K562 (cell line): ENCODE results near the gene P3H4. TPM values are rescaled to one million over a fixed set of nuclear protein-coding genes. Genes with fewer than 3 reads are reported as not detected.

Source experiments
- CEBPG ChIP-seq, 3 experiments: fragments of 200-800 bp in 1 of 3; sonication (Bioruptor generic) in 1 of 3; sonication (generic) in 1 of 3; formaldehyde crosslinking in 1 of 3; IDR thresholded peaks in 2 of 3; conservative IDR thresholded peaks in 1 of 3; 2 replicates each; pipeline versions ENCODE4 v1.6.1 to v1.8.0; 2016 to 2022; ENCODE audit warnings: missing compliant biosample characterization in 2 of 3, missing genetic modification characterization in 2 of 3, mild to moderate bottlenecking in 1 of 3, missing genetic modification reagents in 1 of 3
- DMBX1 ChIP-seq: fragments of 250-450 bp; sonication (Bioruptor Pico); IDR thresholded peaks from 2 replicates; pipeline ENCODE4 v1.8.0; 2022; ENCODE audit warnings: inconsistent platforms, mild to moderate bottlenecking, moderate library complexity, borderline replicate concordance
- HDAC3 ChIP-seq: fragments of 450-650 bp; IDR thresholded peaks from 2 replicates; pipeline ENCODE4 v1.6.1; 2018; ENCODE audit warnings: borderline replicate concordance, mild to moderate bottlenecking, moderate library complexity; ENCODE audit not compliant: partially characterized antibody
- MED1 ChIP-seq: sonication (generic); formaldehyde crosslinking; IDR thresholded peaks from 2 replicates; pipeline ENCODE4 v1.8.1; 2023; ENCODE audit warnings: missing genetic modification reagents, borderline replicate concordance
- NFRKB ChIP-seq: fragments of 450-650 bp; IDR thresholded peaks from 2 replicates; pipeline ENCODE4 v1.6.1; 2016; ENCODE audit warnings: low read depth
- NR3C1 ChIP-seq: sonication (generic); formaldehyde crosslinking; IDR thresholded peaks from 2 replicates; pipeline ENCODE4 v1.8.1; 2022; ENCODE audit warnings: missing genetic modification reagents
- PHF20 ChIP-seq: fragments of 450-650 bp; IDR thresholded peaks from 2 replicates; pipeline ENCODE4 v1.6.1; 2018; ENCODE audit not compliant: partially characterized antibody
- POLR2A ChIP-seq: fragments of 450-650 bp; conservative IDR thresholded peaks from 2 replicates; pipeline ENCODE4 v1.6.1; 2016
- RB1 ChIP-seq: fragments of 450-650 bp; IDR thresholded peaks from 2 replicates; pipeline ENCODE4 v1.6.1; 2017; ENCODE audit warnings: low read depth, mild to moderate bottlenecking
- SMC3 ChIP-seq: conservative IDR thresholded peaks from 2 replicates; pipeline ENCODE4 v1.6.1; 2011; ENCODE audit warnings: low read depth, low read length, improper control_type of control experiment; ENCODE audit not compliant: insufficient read depth
- THAP12 ChIP-seq: fragments of 250-450 bp; sonication (Bioruptor Pico); IDR thresholded peaks from 2 replicates; pipeline ENCODE4 v1.9.0; 2021; ENCODE audit warnings: mild to moderate bottlenecking, inconsistent platforms
- ZNF316 ChIP-seq: fragments of 450-650 bp; IDR thresholded peaks from 2 replicates; pipeline ENCODE4 v1.6.1; 2016
- polyA plus RNA-seq, 8 experiments: library from polyadenylated mRNA; depleted of rRNA in 4 of 8; stranded (reverse) in 5 of 8; unstranded in 3 of 8; fragments of >200 nt; fragmentation: Nextera tagmentation in 2 of 8; fragmentation: Illumina TruSeq in 1 of 8; extraction: Ambion mirVana in 2 of 8; extraction: Trizol in 1 of 8; gene quantifications; 2 replicates each; pipeline versions ENCODE4 v1.2.1 to v1.2.3, GENCODE V29; 2011 to 2014; ENCODE audit warnings: inconsistent platforms in 1 of 8, missing spikeins in 1 of 8
- total RNA-seq, 7 experiments: library from RNA; depleted of rRNA in 6 of 7; stranded (reverse); fragments of >200 nt in 6 of 7; fragmentation: Illumina TruSeq in 2 of 7; extraction: Trizol in 2 of 7; gene quantifications; 2 replicates each; pipeline versions ENCODE4 v1.2.1 to v1.2.3, GENCODE V29; 2011 to 2021; ENCODE audit warnings: low replicate concordance in 1 of 7
- TF ChIP-seq, protein P1 (sequence below): fragments of 450-650 bp; formaldehyde crosslinking; IDR thresholded peaks from 2 replicates; pipeline ENCODE4 v1.4.0; 2020; ENCODE audit warnings: mild to moderate bottlenecking, moderate library complexity
- TF ChIP-seq, protein P2 (sequence below): fragments of 450-650 bp; IDR thresholded peaks from 2 replicates; pipeline ENCODE4 v1.6.1; 2018; ENCODE audit not compliant: partially characterized antibody
- TF ChIP-seq, protein P3 (sequence below): fragments of 150-350 bp; IDR thresholded peaks from 2 replicates; pipeline ENCODE4 v1.6.1; 2014; ENCODE audit warnings: low read depth, mild to moderate bottlenecking, low read length, borderline replicate concordance

Gene P3H4
- total and polyA plus RNA-seq, 9 of the 15 experiments (the other 6 are each of a cell fraction or from before 2014, with no cell fraction given): 0.10 to 3.7 (median 1.0) TPM

DNA sequence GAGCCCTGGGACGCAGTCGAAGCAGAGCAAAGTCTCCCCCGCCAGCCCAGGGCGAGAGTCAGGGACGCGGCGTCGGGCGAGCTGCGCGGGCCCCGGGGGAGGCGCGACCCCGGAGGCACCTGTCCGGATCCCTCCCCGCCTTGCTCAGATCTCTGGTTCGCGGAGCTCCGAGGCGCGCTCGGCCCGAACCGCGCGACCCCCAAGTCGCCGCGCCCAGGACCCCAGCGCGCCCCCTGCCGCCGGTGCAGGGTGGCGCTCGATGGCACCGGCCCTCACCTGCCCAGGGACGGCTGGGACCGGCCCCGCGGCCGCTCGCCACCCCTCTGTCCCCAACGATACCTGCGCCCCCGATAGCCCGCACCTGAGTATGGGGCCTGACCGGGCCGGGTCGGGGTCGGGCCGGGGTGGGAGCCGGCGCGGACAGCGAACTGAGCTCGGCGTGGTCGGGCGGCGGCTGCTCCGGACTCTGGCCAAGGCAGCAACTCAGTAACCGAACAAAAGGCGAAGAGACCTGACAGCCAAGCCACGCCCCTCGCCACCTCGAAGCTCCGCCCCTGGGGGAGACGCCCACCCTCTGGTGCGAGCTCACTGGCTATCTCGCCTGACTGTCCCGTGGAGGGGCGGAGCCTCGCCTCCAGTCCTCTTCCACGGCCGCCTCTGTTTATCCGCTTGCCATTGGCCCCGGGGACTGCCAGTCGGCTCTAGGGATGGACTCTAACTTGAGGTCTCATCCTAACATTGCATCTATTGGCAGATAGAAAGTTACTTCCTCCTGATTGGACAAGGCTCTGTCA lies 25.3 kb downstream of the P3H4 start, which contains the start of gene JUP (continued):
- TF ChIP-seq CEBPG (CRISPR knock-in tag; IDR thresholded peaks at IDR 0.05) (no peak), CEBPG (tag; conservative IDR thresholded peaks at IDR 0.05 in 1 of 2, IDR thresholded peaks at IDR 0.05 in 1 of 2) (no peak), MED1 (CRISPR knock-in tag) (no peak), NR3C1 (CRISPR knock-in tag) (no peak), DMBX1 (CRISPR knock-in tag) (0 out of 2 replicates have a peak, but pooled peaks have one; percentile 65), SMC3 (peak; percentile 2; the same call in 1 of the 2 replicates), POLR2A (peak; percentile 92), THAP12 (CRISPR knock-in tag) (peak; percentile 62; the same call in 1 of the 2 replicates), PHF20 (no peak), RB1 (peak; percentile 92), HDAC3 (no peak), NFRKB (no peak), ZNF316 (no peak)
- TF ChIP-seq, protein P1, sequence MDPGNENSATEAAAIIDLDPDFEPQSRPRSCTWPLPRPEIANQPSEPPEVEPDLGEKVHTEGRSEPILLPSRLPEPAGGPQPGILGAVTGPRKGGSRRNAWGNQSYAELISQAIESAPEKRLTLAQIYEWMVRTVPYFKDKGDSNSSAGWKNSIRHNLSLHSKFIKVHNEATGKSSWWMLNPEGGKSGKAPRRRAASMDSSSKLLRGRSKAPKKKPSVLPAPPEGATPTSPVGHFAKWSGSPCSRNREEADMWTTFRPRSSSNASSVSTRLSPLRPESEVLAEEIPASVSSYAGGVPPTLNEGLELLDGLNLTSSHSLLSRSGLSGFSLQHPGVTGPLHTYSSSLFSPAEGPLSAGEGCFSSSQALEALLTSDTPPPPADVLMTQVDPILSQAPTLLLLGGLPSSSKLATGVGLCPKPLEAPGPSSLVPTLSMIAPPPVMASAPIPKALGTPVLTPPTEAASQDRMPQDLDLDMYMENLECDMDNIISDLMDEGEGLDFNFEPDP (CRISPR knock-in tag): no peak
- TF ChIP-seq, protein P2, sequence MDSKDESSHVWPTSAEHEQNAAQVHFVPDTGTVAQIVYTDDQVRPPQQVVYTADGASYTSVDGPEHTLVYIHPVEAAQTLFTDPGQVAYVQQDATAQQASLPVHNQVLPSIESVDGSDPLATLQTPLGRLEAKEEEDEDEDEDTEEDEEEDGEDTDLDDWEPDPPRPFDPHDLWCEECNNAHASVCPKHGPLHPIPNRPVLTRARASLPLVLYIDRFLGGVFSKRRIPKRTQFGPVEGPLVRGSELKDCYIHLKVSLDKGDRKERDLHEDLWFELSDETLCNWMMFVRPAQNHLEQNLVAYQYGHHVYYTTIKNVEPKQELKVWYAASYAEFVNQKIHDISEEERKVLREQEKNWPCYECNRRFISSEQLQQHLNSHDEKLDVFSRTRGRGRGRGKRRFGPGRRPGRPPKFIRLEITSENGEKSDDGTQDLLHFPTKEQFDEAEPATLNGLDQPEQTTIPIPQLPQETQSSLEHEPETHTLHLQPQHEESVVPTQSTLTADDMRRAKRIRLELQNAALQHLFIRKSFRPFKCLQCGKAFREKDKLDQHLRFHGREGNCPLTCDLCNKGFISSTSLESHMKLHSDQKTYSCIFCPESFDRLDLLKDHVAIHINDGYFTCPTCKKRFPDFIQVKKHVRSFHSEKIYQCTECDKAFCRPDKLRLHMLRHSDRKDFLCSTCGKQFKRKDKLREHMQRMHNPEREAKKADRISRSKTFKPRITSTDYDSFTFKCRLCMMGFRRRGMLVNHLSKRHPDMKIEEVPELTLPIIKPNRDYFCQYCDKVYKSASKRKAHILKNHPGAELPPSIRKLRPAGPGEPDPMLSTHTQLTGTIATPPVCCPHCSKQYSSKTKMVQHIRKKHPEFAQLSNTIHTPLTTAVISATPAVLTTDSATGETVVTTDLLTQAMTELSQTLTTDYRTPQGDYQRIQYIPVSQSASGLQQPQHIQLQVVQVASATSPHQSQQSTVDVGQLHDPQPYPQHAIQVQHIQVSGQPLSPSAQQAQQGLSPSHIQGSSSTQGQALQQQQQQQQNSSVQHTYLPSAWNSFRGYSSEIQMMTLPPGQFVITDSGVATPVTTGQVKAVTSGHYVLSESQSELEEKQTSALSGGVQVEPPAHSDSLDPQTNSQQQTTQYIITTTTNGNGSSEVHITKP: no peak
- TF ChIP-seq, protein P3, sequence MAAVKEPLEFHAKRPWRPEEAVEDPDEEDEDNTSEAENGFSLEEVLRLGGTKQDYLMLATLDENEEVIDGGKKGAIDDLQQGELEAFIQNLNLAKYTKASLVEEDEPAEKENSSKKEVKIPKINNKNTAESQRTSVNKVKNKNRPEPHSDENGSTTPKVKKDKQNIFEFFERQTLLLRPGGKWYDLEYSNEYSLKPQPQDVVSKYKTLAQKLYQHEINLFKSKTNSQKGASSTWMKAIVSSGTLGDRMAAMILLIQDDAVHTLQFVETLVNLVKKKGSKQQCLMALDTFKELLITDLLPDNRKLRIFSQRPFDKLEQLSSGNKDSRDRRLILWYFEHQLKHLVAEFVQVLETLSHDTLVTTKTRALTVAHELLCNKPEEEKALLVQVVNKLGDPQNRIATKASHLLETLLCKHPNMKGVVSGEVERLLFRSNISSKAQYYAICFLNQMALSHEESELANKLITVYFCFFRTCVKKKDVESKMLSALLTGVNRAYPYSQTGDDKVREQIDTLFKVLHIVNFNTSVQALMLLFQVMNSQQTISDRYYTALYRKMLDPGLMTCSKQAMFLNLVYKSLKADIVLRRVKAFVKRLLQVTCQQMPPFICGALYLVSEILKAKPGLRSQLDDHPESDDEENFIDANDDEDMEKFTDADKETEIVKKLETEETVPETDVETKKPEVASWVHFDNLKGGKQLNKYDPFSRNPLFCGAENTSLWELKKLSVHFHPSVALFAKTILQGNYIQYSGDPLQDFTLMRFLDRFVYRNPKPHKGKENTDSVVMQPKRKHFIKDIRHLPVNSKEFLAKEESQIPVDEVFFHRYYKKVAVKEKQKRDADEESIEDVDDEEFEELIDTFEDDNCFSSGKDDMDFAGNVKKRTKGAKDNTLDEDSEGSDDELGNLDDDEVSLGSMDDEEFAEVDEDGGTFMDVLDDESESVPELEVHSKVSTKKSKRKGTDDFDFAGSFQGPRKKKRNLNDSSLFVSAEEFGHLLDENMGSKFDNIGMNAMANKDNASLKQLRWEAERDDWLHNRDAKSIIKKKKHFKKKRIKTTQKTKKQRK: peak; percentile 98
